ENCODE measurements around the gene SULT1A2.
A peak's percentile ranks its signal among the peaks of the same experiment; 100 is the strongest.
"Not testable (repeated sequence)": the region's sequence is repeated elsewhere in the genome, so short reads cannot be mapped to it uniquely, and the experiment has no call there.

Gene SULT1A2

DNA sequence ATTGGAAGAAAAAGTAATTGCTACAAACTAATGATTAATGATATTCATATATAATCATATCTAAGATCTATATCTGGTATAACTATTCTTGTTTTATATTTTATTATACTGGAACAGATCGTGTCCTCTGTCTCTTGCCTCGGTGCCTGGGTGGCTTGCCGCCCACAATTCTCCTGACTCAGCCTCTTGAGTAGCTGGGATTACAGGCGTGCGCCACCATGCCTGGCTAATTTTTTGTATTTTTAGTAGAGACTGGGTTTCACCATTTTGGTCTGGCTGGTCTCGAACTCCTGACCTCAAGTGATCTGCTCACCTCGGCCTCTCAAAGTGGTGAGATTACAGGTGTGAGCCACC is 19.4 kb upstream of the SULT1A2 start:
- no CpG with 5 or more reads among the region's 7 CpGs for WGBS (ENCODE audit: extremely low coverage, insufficient coverage, insufficient read length)
- not testable (repeated sequence) for H4K8ac ChIP-seq (ENCODE audit: low read depth, low read length)

DNA sequence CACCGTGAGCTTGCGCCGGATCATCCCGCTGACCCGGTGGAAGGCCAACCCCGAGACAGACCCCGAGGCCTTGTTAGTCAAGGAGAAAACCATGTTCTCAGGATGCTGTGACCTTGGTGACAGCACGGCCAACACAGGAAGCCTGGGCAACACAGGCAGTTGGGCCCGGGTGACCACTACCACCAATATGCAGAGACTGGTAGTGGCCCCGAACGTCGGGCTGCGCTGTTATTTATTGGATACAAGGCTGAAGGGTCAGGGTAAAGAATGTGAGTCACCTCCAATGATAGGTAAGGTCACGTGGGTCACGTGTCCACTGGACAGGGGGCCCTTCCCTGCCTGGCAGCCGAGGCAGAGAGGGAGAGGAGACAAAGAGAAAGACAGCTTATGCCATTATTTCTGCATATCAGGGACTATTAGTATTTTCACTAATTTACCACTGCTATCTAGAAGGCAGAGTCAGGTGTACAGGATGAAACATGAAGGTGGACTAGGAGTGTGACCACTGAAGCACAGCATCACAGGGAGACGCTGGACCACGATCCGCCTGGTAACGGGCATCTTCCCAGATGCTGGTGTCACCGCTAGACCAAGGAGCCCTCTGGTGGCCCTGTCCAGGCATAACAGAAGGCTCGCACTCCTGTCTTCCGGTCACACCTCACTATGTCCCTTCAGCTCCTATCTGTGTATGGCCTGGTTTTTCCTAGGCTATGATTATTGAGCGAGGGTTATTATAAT is 18.8 kb upstream of the SULT1A2 start:
- H2AFZ ChIP-seq (ENCODE audit: insufficient read depth, low read length, poor library complexity); H2BK12ac ChIP-seq (ENCODE audit: low read length); H2BK5ac ChIP-seq (ENCODE audit: low read depth, low read length, poor library complexity); H4K91ac ChIP-seq (ENCODE audit: low read depth, low read length); H3K23ac ChIP-seq (ENCODE audit: low read length); H2AK5ac ChIP-seq (ENCODE audit: low read length); H3K18ac ChIP-seq (ENCODE audit: low read length); H4K8ac ChIP-seq (ENCODE audit: low read depth, low read length); H3K4me3 ChIP-seq (ENCODE audit: low read depth, low read length); H3K79me2 ChIP-seq (ENCODE audit: control insufficient read depth, insufficient read depth, low read length, poor library complexity); H3K4ac ChIP-seq (ENCODE audit: low read depth, low read length); H3K4me2 ChIP-seq (ENCODE audit: low read length); H4K12ac ChIP-seq (ENCODE audit: low read depth, low read length); H3K36me3 ChIP-seq (ENCODE audit: control insufficient read depth in 1 of 2, insufficient read depth in 2 of 2, low read length in 2 of 2); H3K79me1 ChIP-seq (ENCODE audit: low read length); H3K9me3 ChIP-seq (ENCODE audit: insufficient read depth, low read depth, low read length); H3K27ac ChIP-seq (ENCODE audit: low read depth, low read length); H3K14ac ChIP-seq (ENCODE audit: low read length); H3K27me3 ChIP-seq (ENCODE audit: insufficient read depth, low read length); H2BK120ac ChIP-seq (ENCODE audit: insufficient read depth, low read length, poor library complexity); H3K9ac ChIP-seq (ENCODE audit: low read length); H3K4me1 ChIP-seq (ENCODE audit: control insufficient read depth in 1 of 2, insufficient read depth in 2 of 2, low read length in 2 of 2): not testable (repeated sequence)
- peak; percentile 54 to 67 for DNase-seq
- no CpG with 5 or more reads among the region's 24 CpGs for WGBS (ENCODE audit: extremely low coverage, insufficient coverage, insufficient read length)

More for the DNA sequence above, 19.4 kb upstream of the SULT1A2 start:
- not testable (repeated sequence) for H3K79me1 ChIP-seq (ENCODE audit: low read length); H3K18ac ChIP-seq (ENCODE audit: low read length); H4K91ac ChIP-seq (ENCODE audit: low read depth, low read length); DNase-seq; H3K23ac ChIP-seq (ENCODE audit: low read length); H3K4ac ChIP-seq (ENCODE audit: low read depth, low read length); H3K4me2 ChIP-seq (ENCODE audit: low read length); H3K27ac ChIP-seq (ENCODE audit: low read depth, low read length); H3K36me3 ChIP-seq (ENCODE audit: control insufficient read depth in 1 of 2, insufficient read depth in 2 of 2, low read length in 2 of 2); H4K12ac ChIP-seq (ENCODE audit: low read depth, low read length); H3K79me2 ChIP-seq (ENCODE audit: control insufficient read depth, insufficient read depth, low read length, poor library complexity); H3K27me3 ChIP-seq (ENCODE audit: insufficient read depth, low read length); H2BK120ac ChIP-seq (ENCODE audit: insufficient read depth, low read length, poor library complexity); H2BK5ac ChIP-seq (ENCODE audit: low read depth, low read length, poor library complexity); H3K4me3 ChIP-seq (ENCODE audit: low read depth, low read length); H3K9me3 ChIP-seq (ENCODE audit: insufficient read depth, low read depth, low read length); H3K14ac ChIP-seq (ENCODE audit: low read length); H3K9ac ChIP-seq (ENCODE audit: low read length); H2AFZ ChIP-seq (ENCODE audit: insufficient read depth, low read length, poor library complexity); H3K4me1 ChIP-seq (ENCODE audit: control insufficient read depth in 1 of 2, insufficient read depth in 2 of 2, low read length in 2 of 2); H2BK12ac ChIP-seq (ENCODE audit: low read length); H2AK5ac ChIP-seq (ENCODE audit: low read length)

DNA sequence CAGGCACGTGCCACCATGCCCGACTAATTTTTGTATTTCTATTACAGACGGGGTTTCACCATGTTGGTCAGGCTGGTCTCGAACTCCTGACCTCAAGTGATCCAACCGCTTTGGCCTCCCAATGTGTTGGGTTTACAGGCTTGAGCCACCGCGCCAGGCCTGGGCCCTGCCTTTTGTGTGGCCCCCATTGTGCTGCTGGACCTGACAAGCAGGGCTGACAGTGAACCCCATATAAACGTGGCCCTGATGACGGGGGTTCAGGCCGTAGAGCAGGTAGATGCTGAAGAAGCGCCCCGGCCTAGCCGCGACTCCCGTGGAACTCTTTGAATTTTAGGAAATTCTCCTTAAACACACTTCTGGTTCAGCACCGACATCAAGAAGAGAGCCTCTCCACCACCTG is 17.7 kb upstream of the SULT1A2 start:
- not testable (repeated sequence) for H3K9me3 ChIP-seq (ENCODE audit: insufficient read depth, low read depth, low read length); H3K4me1 ChIP-seq (ENCODE audit: control insufficient read depth in 1 of 2, insufficient read depth in 2 of 2, low read length in 2 of 2); H3K4me3 ChIP-seq (ENCODE audit: low read depth, low read length); H3K14ac ChIP-seq (ENCODE audit: low read length); H3K4me2 ChIP-seq (ENCODE audit: low read length); H2AFZ ChIP-seq (ENCODE audit: insufficient read depth, low read length, poor library complexity); H2BK12ac ChIP-seq (ENCODE audit: low read length); DNase-seq; H4K12ac ChIP-seq (ENCODE audit: low read depth, low read length); H2BK120ac ChIP-seq (ENCODE audit: insufficient read depth, low read length, poor library complexity); H4K8ac ChIP-seq (ENCODE audit: low read depth, low read length); H3K79me2 ChIP-seq (ENCODE audit: control insufficient read depth, insufficient read depth, low read length, poor library complexity); H3K27me3 ChIP-seq (ENCODE audit: insufficient read depth, low read length); H2BK5ac ChIP-seq (ENCODE audit: low read depth, low read length, poor library complexity); H3K27ac ChIP-seq (ENCODE audit: low read depth, low read length); H3K79me1 ChIP-seq (ENCODE audit: low read length); H3K18ac ChIP-seq (ENCODE audit: low read length); H3K9ac ChIP-seq (ENCODE audit: low read length); H2AK5ac ChIP-seq (ENCODE audit: low read length); H3K23ac ChIP-seq (ENCODE audit: low read length); H3K36me3 ChIP-seq (ENCODE audit: control insufficient read depth in 1 of 2, insufficient read depth in 2 of 2, low read length in 2 of 2); H4K91ac ChIP-seq (ENCODE audit: low read depth, low read length); H3K4ac ChIP-seq (ENCODE audit: low read depth, low read length)
- no CpG with 5 or more reads among the region's 16 CpGs for WGBS (ENCODE audit: extremely low coverage, insufficient coverage, insufficient read length)

DNA sequence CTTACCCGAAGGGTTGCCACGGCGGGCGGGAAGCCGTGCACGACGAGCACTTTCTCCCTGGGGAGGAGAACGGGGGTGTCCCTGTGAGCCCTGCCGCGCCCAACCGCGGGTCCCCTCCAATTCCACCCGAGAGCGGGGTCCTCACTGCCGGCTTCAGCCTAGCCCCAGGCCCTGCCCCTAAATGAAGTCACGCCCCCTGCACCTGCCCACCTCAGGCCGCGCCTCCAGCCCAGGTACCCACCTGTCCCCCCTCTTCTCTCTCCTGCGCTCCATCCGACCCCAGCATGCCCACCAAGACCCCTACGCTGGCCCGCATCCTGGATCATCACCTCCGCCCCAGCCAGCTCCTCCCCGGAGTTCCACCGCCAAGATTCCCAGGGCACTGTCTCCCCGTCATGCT is 17.1 kb upstream of the SULT1A2 start:
- not testable (repeated sequence) for H3K36me3 ChIP-seq (ENCODE audit: control insufficient read depth in 1 of 2, insufficient read depth in 2 of 2, low read length in 2 of 2)

More for the DNA sequence above, 17.1 kb upstream of the SULT1A2 start:
- not testable (repeated sequence) for H3K4me2 ChIP-seq (ENCODE audit: low read length); H3K23ac ChIP-seq (ENCODE audit: low read length); H3K14ac ChIP-seq (ENCODE audit: low read length); H3K9ac ChIP-seq (ENCODE audit: low read length); H2BK5ac ChIP-seq (ENCODE audit: low read depth, low read length, poor library complexity); H2AFZ ChIP-seq (ENCODE audit: insufficient read depth, low read length, poor library complexity); H3K18ac ChIP-seq (ENCODE audit: low read length); H2AK5ac ChIP-seq (ENCODE audit: low read length); H3K4ac ChIP-seq (ENCODE audit: low read depth, low read length); H3K4me3 ChIP-seq (ENCODE audit: low read depth, low read length); H3K4me1 ChIP-seq (ENCODE audit: control insufficient read depth in 1 of 2, insufficient read depth in 2 of 2, low read length in 2 of 2); H3K27me3 ChIP-seq (ENCODE audit: insufficient read depth, low read length); H2BK12ac ChIP-seq (ENCODE audit: low read length); H3K79me1 ChIP-seq (ENCODE audit: low read length); H4K8ac ChIP-seq (ENCODE audit: low read depth, low read length); H4K12ac ChIP-seq (ENCODE audit: low read depth, low read length); H3K9me3 ChIP-seq (ENCODE audit: insufficient read depth, low read depth, low read length); H4K91ac ChIP-seq (ENCODE audit: low read depth, low read length); H3K79me2 ChIP-seq (ENCODE audit: control insufficient read depth, insufficient read depth, low read length, poor library complexity); H2BK120ac ChIP-seq (ENCODE audit: insufficient read depth, low read length, poor library complexity); H3K27ac ChIP-seq (ENCODE audit: low read depth, low read length); DNase-seq
- WGBS (ENCODE audit: extremely low coverage, insufficient coverage, insufficient read length): no CpG with 5 or more reads among the region's 26 CpGs
